Ovary (tissue), 9 donors: Measurements from ENCODE around the gene TBX2. TPM values are rescaled to one million over a fixed set of nuclear protein-coding genes. Genes with fewer than 3 reads are reported as not detected.

Experiments
- DNase-seq, 5 donors: peaks; one replicate each; pipeline ENCODE4 v3.0.0-alpha.2; 2019 to 2020
- H3K27ac ChIP-seq, 2 donors: fragments of 200-600 bp; one replicate each; pipeline versions ENCODE4 v1.5.1 to v1.8.0; 2019 to 2022
- H3K27me3 ChIP-seq: fragments of 200-600 bp; one replicate; pipeline ENCODE4 v1.8.0; 2022
- H3K36me3 ChIP-seq: fragments of 200-600 bp; sonication (generic); one replicate; pipeline ENCODE4 v1.5.1; 2019
- H3K4me1 ChIP-seq: one replicate; pipeline ENCODE4 v1.8.1; 2013; ENCODE audit warnings: mild to moderate bottlenecking, moderate library complexity; ENCODE audit not compliant: insufficient read depth
- H3K4me3 ChIP-seq: fragments of 200-600 bp; sonication (generic); one replicate; pipeline ENCODE4 v1.5.1; 2017
- H3K9me3 ChIP-seq, 2 donors: fragments of 200-600 bp in 1 of 2; sonication (generic) in 1 of 2; one replicate each; pipeline versions ENCODE4 v1.5.1 to v1.8.1; 2013 to 2019; ENCODE audit warnings: mild to moderate bottlenecking in 1 of 2, moderate library complexity in 1 of 2
- CTCF ChIP-seq, 3 donors: fragments of 450-650 bp in 2 of 3; fragments of 200-600 bp in 1 of 3; IDR thresholded peaks; one replicate each; pipeline versions ENCODE4 v1.5.1 to v1.8.0; 2016 to 2022; ENCODE audit warnings: antibody characterized with exemption in 3 of 3, mild to moderate bottlenecking in 1 of 3
- EP300 ChIP-seq: sonication (generic); formaldehyde crosslinking; IDR thresholded peaks from one replicate; pipeline ENCODE4 v1.6.1; 2017; ENCODE audit warnings: antibody characterized with exemption
- POLR2A ChIP-seq: fragments of 450-650 bp; IDR thresholded peaks from one replicate; pipeline ENCODE4 v1.6.1; 2017; ENCODE audit warnings: antibody characterized with exemption, mild to moderate bottlenecking, moderate library complexity
- WGBS, 3 donors: extraction: QIAGEN DNeasy Blood & Tissue Kit in 1 of 3; methylation state at CpG; one replicate each; pipeline versions ENCODE4 v1.1.5 to v1.1.7; 2013 to 2017; 5-methylcytosine and 5-hydroxymethylcytosine counted together
- intact Hi-C, 4 donors: fragments of 100-400 bp; cut with DNase I; formaldehyde crosslinking; loops; one replicate each; pipeline versions ENCODE4 v1.11.0 to v1.15.1; 2022 to 2023
- polyA plus RNA-seq, 2 donors: library from polyadenylated mRNA; stranded (reverse); fragments of 200-250 nt in 1 of 2; fragments of 350-450 nt in 1 of 2; fragmentation: Illumina TruSeq in 1 of 2; extraction: RNeasy Lipid Tissue Mini Kit (QIAGEN cat#74804) in 1 of 2; gene quantifications; one replicate each; pipeline ENCODE4 v1.2.3, GENCODE V29; 2013 to 2014
- total RNA-seq, 7 donors: library from RNA; depleted of rRNA in 2 of 7; stranded (reverse); fragments of >200 nt in 2 of 7; fragmentation: NEBNext Ultra II Directional in 3 of 7; extraction: Animal tissue kit (Norgen Biotek cat#: 25700) in 3 of 7; gene quantifications; one replicate each; pipeline versions ENCODE4 v1.1.0 to v1.2.4, GENCODE V29; 2016 to 2023
- donor health status: DM: no; HTN: no; CAD: no; lungs with moderate emphysema.
- donor health status: DM: no; HTN: no; CAD: no.
- donor health status: Bipolar disorder and iron deficiency.
- donor health status: DM: yes; HTN: yes; CAD: no.
- donor health status: DM: no; HTN: no; CAD: no.
- donor health status: DM: yes; HTN: yes; CAD: no.

Gene TBX2
- total and polyA plus RNA-seq, 9 donors = 4.8 to 22.2 (median 16.0) TPM

GRCh38 chr17:61363601-61364462 is 35.8 kb upstream of the TBX2 start:
- no peak overlapping the region for H3K27ac ChIP-seq
- no peaks in the 10 kb centered on the region for H3K9me3 ChIP-seq
- H3K4me3 ChIP-seq = no peak overlapping the region
- intact Hi-C loops = no loop called here
- no peak for DNase-seq
- 95 to 96% (median 96%) methylated on average over 13 of the region's 13 CpGs for WGBS, 3 donors
- H3K27me3 ChIP-seq = no peaks in the 10 kb centered on the region
- no peaks in the 10 kb centered on the region for H3K36me3 ChIP-seq
- TF ChIP-seq CTCF (IDR thresholded peaks at IDR 0.05) (no peak), POLR2A (no peak), EP300 (no peak)
- no peaks in the 10 kb centered on the region for H3K4me1 ChIP-seq

GRCh38 chr17:61364463-61364846 is 35.2 kb upstream of the TBX2 start:
- Histone ChIP-seq H3K9me3 (no peaks in the 10 kb centered on the region), H3K27ac (no peak overlapping the region), H3K4me1 (no peaks in the 10 kb centered on the region), H3K4me3 (no peak overlapping the region), H3K36me3 (no peaks in the 10 kb centered on the region), H3K27me3 (no peaks in the 10 kb centered on the region)
- intact Hi-C loops = no loop called here
- 94 to 98% (median 97%) methylated on average over 3 of the region's 3 CpGs for WGBS, 3 donors
- DNase-seq = no peak
- TF ChIP-seq POLR2A (no peak), CTCF (IDR thresholded peaks at IDR 0.05) (no peak), EP300 (no peak)

GRCh38 chr17:61366076-61366714 is 33.4 kb upstream of the TBX2 start:
- Histone ChIP-seq H3K9me3 (no peaks in the 10 kb centered on the region), H3K36me3 (no peaks in the 10 kb centered on the region), H3K4me1 (no peaks in the 10 kb centered on the region), H3K4me3 (no peak overlapping the region), H3K27ac (no peak overlapping the region), H3K27me3 (no peaks in the 10 kb centered on the region)
- intact Hi-C loops = no loop called here
- 91 to 93% (median 92%) methylated on average over 8 of the region's 8 CpGs for WGBS, 3 donors
- no peak for DNase-seq
- no peak for TF ChIP-seq EP300
- TF ChIP-seq POLR2A = no peak
- no peak for TF ChIP-seq CTCF (IDR thresholded peaks at IDR 0.05)

GRCh38 chr17:61366715-61367413 is 32.8 kb upstream of the TBX2 start:
- Histone ChIP-seq H3K4me1 (no peaks in the 10 kb centered on the region), H3K36me3 (no peaks in the 10 kb centered on the region), H3K27me3 (no peaks in the 10 kb centered on the region), H3K27ac (no peak overlapping the region), H3K9me3 (no peaks in the 10 kb centered on the region), H3K4me3 (no peak overlapping the region)
- no peak for DNase-seq
- no peak for TF ChIP-seq EP300
- no peak for TF ChIP-seq CTCF (IDR thresholded peaks at IDR 0.05)
- TF ChIP-seq POLR2A = no peak
- 73 to 78% (median 78%) methylated on average over 19 of the region's 19 CpGs for WGBS, 3 donors
- intact Hi-C loops = no loop called here
